GM18907 (cell line): ENCODE measurements around the gene MAGI3.

Experiments
- ATAC-seq: cut with Tn5 transposase; IDR thresholded peaks from one replicate; pipeline ENCODE4 v1.9.1; 2021; ENCODE audit warnings: mild to moderate bottlenecking, moderate library complexity; ENCODE audit not compliant: unreplicated experiment

The MAGI3 gene

GRCh38 chr1:113641396-113641795 lies 251.1 kb downstream of the MAGI3 start:
- no peak for ATAC-seq

DNA sequence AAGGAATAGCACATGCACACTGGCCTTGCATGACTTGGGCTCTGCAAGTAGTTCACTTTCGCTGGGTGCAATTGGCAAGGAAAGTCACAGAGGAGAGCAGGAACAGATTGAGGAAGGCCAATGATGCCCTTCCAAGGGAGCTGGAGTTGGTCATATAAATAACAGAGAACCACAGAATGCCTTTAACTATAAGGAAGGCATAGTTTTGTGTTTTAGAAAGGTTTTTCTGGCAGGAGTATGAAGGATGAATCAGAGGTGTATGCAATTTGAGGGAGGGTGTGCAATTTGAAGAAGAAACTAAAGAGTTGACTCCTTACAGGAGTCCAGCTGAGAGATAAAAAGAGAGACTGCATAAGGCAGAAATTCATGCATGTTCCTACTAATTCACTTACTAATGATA lies 256.8 kb downstream of the MAGI3 start:
- ATAC-seq: no peak

- no peak for ATAC-seq
Measured at GRCh38 chr1:113648478-113648877, 258.2 kb downstream of the MAGI3 start.

GRCh38 chr1:113652771-113653170 lies 262.5 kb downstream of the MAGI3 start:
- ATAC-seq: no peak

DNA sequence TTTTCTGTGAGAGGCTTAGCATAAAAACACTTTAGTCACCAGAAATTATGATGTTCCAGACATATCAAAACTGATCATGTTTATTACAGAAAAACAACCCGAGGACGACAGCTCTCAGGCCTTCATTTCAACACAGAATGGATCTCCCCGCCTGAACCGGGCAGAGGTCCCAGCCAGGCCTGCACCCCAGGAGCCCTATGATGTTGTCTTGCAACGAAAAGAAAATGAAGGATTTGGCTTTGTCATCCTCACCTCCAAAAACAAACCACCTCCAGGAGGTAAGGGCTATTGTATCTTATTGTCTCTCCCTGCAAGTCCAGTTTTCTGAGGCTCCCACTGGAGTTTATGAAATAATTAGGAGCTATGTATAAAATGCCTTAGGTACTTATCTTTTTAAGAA lies 263.4 kb downstream of the MAGI3 start:
- no peak for ATAC-seq

DNA sequence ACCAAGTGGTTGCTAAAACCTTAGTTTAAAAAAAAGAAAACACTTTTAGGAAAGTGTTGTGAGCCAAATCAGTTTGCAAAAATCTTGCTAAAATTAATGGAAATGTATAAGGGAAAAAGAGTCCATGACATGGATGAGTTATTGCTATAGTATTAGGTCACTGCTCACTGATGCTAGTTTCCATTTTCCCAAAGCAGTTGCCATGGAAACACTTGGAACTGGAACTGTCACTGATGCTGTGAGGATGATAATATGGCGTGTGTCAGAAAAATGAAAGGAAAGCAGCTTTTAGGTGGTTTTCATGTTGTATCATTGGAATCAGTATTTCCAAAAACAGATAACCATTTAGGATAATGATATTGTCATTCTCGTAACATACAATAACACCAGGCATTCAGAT lies 264.6 kb downstream of the MAGI3 start:
- ATAC-seq: no peak

- no peak for ATAC-seq
Measured at GRCh38 chr1:113657126-113657525, 266.8 kb downstream of the MAGI3 start.

- ATAC-seq: no peak
Measured at GRCh38 chr1:113657556-113658063, 267.3 kb downstream of the MAGI3 start.

DNA sequence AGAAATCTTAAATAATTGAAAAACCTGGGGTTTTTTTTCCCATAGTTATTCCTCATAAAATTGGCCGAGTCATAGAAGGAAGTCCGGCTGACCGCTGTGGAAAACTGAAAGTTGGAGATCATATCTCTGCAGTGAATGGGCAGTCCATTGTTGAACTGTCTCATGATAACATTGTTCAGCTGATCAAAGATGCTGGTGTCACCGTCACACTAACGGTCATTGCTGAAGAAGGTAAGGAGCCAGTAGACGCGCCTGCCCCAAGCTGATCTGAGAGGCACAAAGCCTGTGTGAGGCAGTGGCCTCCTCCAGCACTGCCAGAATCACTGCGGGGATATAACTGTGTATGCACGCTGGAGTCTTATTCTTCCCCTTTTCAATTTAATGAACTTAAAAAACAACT lies 268.7 kb downstream of the MAGI3 start:
- no peak for ATAC-seq

GRCh38 chr1:113659556-113659955 lies 269.2 kb downstream of the MAGI3 start:
- ATAC-seq: no peak

DNA sequence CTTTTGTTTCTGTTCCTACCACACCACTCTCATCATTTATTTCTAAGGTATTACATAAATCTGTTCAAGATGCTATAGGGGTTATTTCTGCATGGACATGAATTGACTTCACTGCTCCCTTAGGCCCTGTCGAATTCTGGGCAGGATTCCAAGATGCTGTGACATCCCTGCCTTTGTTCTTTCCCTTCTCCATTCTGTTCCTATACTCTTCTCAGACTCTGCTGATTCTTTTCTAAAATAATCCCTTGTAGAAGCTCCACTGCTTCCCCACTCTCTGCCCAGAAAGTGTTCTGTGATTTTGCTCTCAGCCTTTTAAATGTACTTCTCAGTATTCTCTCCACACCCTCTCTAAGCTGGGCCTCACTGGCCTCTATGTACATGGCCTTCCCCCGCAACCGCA lies 269.8 kb downstream of the MAGI3 start:
- no peak for ATAC-seq

- no peak for ATAC-seq
Measured at GRCh38 chr1:113662101-113662500, 271.8 kb downstream of the MAGI3 start.

DNA sequence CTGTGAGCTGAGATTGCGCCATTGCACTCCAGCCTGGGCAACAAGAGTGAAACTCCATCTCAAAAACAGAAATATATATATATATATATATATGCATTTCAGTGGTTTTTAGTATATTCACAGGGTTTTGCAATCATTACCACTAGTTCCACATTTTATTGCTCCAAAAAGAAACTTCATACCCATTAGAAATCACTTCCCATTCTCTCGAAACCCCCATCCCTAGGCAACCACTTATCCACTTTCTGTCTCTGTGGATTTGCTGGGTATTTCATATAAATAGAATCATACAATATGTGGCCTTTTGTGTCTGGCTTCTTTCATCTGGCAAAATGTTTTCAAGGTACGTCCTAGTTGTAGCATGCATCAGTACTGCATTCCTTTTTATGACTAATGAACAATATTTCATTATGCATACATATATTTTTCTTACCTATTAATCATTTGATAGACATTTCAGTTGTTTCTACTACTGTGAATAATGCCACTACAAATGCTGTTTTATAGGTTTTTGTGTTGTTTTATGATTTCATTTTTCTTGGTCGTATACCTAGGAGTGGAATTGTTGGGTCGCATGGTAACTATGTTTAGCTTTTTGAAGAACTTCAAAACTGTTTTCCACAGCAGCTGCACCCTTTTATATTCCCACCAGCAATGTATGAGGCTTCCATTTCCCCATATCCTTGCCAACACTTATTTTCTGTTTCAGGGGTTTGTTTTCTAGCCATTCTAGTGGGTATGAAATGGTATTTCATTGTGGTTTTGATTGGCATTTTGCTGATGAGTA lies 273.0 kb downstream of the MAGI3 start:
- ATAC-seq: no peak

GRCh38 chr1:113665071-113665470 lies 274.8 kb downstream of the MAGI3 start:
- ATAC-seq: no peak

- no peak for ATAC-seq
Measured at GRCh38 chr1:113666126-113666525, 275.8 kb downstream of the MAGI3 start.

- ATAC-seq: no peak
Measured at GRCh38 chr1:113669988-113670387, 279.7 kb downstream of the MAGI3 start.

- no peak for ATAC-seq
Measured at GRCh38 chr1:113670650-113671049, 280.3 kb downstream of the MAGI3 start.

DNA sequence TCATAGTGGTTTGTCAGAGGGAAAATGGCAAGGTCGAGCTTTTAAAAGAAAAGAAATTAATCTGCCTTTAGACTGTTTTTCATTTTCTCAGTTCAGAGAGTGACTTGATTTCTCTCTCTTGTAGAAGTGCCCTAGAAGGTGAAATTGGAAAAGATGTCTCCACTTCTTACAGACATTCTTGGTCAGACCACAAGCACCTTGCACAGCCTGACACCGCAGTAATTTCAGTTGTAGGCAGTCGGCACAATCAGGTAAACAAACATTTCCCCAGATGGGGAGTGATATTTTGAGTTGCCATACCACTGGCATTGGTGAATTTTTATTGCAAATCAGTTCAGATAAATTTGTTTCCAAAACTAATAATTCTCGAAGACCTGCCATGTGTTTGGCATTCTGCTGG lies 282.2 kb downstream of the MAGI3 start:
- no peak for ATAC-seq

GRCh38 chr1:113674591-113674990 lies 284.3 kb downstream of the MAGI3 start:
- ATAC-seq: no peak

DNA sequence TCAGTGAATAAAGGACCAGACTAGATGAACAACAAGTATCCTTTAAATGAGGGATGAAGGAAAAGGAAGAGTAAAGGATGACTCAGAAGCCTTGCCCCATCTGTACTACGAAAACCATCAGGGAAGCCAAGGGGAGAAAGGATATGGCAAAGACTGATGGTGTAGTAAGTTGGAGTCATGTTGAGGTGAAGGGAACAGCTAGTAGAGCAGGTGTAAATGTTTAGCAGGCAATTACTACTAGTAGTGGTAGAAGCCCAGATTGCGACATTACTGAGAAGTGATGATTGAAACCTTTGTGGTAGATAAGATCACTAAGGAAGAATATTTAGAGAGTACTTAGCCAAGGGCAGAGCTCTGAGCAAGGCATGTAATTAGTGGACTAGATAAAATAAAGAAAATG lies 285.0 kb downstream of the MAGI3 start:
- ATAC-seq: no peak

DNA sequence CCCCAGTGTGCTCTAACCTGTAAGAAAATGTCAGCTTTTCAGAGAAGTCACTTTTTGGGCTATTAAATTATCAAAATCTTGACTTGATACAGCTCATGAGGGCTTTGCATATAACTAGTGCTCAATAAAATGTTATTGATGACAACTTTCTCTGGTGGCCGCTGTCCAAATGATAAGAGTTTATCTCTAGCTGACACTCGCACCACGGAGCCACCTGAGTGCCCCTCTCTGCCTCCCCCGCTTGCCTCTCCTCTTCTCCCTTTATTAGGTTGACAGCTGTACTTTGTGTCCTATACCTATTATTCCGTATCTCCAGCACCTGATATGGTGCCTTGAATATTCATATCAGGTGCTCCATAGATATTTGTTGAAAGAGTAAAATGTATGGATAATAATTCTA lies 286.2 kb downstream of the MAGI3 start:
- no peak for ATAC-seq

- peak; percentile 60 for ATAC-seq
Measured at GRCh38 chr1:113677250-113678158, 287.2 kb downstream of the MAGI3 start.
